Smooth muscle cell (in vitro differentiated cells): ENCODE measurements around the gene EFTUD2. TPM values are rescaled to one million over a fixed set of nuclear protein-coding genes. Genes with fewer than 3 reads are reported as not detected.

Experiments
- DNase-seq: peaks from one replicate; lab custom pipeline; 2025; ENCODE audit not compliant: unreplicated experiment; lab: John Stamatoyannopoulos, UW
- H2AFZ ChIP-seq: fragments of 200-600 bp; sonication (generic); 2 replicates; pipeline ENCODE4 v1.6.0; 2016; ENCODE audit warnings: antibody characterized with exemption, low read depth, mild to moderate bottlenecking
- H3F3A ChIP-seq: fragments of 200-600 bp; sonication (generic); 2 replicates; pipeline ENCODE4 v1.6.0; 2017; ENCODE audit warnings: antibody characterized with exemption, low read depth
- H3K27ac ChIP-seq: fragments of 200-600 bp; sonication (generic); 2 replicates; pipeline ENCODE4 v1.5.1; 2016; ENCODE audit warnings: low read depth, mild to moderate bottlenecking
- H3K27me3 ChIP-seq: fragments of 200-600 bp; sonication (generic); 2 replicates; pipeline ENCODE4 v1.6.1; 2016; ENCODE audit warnings: low read depth, mild to moderate bottlenecking
- H3K36me3 ChIP-seq: fragments of 200-600 bp; sonication (generic); 2 replicates; pipeline ENCODE4 v1.5.1; 2016; ENCODE audit warnings: low read depth
- H3K4me1 ChIP-seq: fragments of 200-600 bp; sonication (generic); 2 replicates; pipeline ENCODE4 v1.5.1; 2016; ENCODE audit warnings: low read depth
- H3K4me2 ChIP-seq: fragments of 200-600 bp; sonication (generic); 2 replicates; pipeline ENCODE4 v1.6.0; 2016; ENCODE audit warnings: mild to moderate bottlenecking
- H3K4me3 ChIP-seq: fragments of 200-600 bp; sonication (generic); 2 replicates; pipeline ENCODE4 v1.5.1; 2016; ENCODE audit warnings: mild to moderate bottlenecking
- H3K79me2 ChIP-seq: fragments of 200-600 bp; sonication (generic); 2 replicates; pipeline ENCODE4 v1.6.0; 2016; ENCODE audit warnings: low read depth, mild to moderate bottlenecking
- H3K9ac ChIP-seq: fragments of 200-600 bp; sonication (generic); 2 replicates; pipeline ENCODE4 v1.6.0; 2016; ENCODE audit warnings: low read depth
- H3K9me3 ChIP-seq: fragments of 200-600 bp; sonication (generic); replicated peaks from 2 replicates; pipeline ENCODE4 v1.5.1; 2016; ENCODE audit warnings: low read depth
- H4K20me1 ChIP-seq: fragments of 200-600 bp; sonication (generic); 2 replicates; pipeline ENCODE4 v1.6.0; 2016; ENCODE audit warnings: low read depth
- WGBS: methylation state at CpG from one replicate; pipeline ENCODE4 v1.1.7; 2016; ENCODE audit warnings: low lambda C conversion rate; 5-methylcytosine and 5-hydroxymethylcytosine counted together
- polyA plus RNA-seq: library from polyadenylated mRNA; unstranded; fragments of >200 nt; fragmentation: Nextera tagmentation; extraction: Ambion mirVana; gene quantifications from 2 replicates; pipeline ENCODE4 v1.2.1, GENCODE V29; 2016
- total RNA-seq: library from RNA; depleted of rRNA; stranded (reverse); fragments of >200 nt; gene quantifications from 2 replicates; pipeline ENCODE4 v1.2.3, GENCODE V29; 2014
- TF ChIP-seq, protein P1 (sequence below): fragments of 200-600 bp; sonication (generic); IDR thresholded peaks from 2 replicates; pipeline ENCODE4 v1.5.1; 2017; ENCODE audit warnings: borderline replicate concordance, mild to moderate bottlenecking, antibody characterized with exemption; ENCODE audit not compliant: insufficient read depth, poor library complexity, severe bottlenecking

The EFTUD2 gene
- total and polyA plus RNA-seq, 2 experiments from 2014 or later = 57.2 to 76.0 TPM

DNA sequence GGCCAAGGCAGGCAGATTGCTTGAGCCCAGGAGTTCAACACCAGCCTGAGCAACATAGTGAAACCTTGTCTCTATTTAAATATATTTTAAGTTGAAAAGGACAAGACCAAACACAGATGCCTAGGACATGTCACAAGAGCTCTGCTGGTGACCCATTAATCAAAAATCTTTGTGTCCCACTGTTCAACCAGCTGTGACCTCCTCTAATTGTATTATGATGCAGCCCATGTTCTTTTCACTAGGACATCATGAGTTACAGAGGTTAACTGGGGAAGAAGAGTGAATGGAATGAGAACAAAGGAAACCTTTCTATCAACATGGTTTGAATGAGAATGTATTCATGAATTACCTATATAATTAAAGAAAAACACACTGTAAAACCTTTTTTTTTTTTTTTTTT is 7.0 kb downstream of the EFTUD2 start:
- peaks cover 58% of the 10 kb centered on the region for H4K20me1 ChIP-seq
- no peak overlapping the region for H3K9ac ChIP-seq
- no peak for DNase-seq
- H3K36me3 ChIP-seq = peaks cover 6% of the 10 kb centered on the region
- H3K4me2 ChIP-seq = no peak overlapping the region
- no peaks in the 10 kb centered on the region for H3K4me1 ChIP-seq
- no peak overlapping the region for H3K27ac ChIP-seq
- H2AFZ ChIP-seq = no peak overlapping the region
- no peak overlapping the region for H3K4me3 ChIP-seq
- TF ChIP-seq, protein P1, sequence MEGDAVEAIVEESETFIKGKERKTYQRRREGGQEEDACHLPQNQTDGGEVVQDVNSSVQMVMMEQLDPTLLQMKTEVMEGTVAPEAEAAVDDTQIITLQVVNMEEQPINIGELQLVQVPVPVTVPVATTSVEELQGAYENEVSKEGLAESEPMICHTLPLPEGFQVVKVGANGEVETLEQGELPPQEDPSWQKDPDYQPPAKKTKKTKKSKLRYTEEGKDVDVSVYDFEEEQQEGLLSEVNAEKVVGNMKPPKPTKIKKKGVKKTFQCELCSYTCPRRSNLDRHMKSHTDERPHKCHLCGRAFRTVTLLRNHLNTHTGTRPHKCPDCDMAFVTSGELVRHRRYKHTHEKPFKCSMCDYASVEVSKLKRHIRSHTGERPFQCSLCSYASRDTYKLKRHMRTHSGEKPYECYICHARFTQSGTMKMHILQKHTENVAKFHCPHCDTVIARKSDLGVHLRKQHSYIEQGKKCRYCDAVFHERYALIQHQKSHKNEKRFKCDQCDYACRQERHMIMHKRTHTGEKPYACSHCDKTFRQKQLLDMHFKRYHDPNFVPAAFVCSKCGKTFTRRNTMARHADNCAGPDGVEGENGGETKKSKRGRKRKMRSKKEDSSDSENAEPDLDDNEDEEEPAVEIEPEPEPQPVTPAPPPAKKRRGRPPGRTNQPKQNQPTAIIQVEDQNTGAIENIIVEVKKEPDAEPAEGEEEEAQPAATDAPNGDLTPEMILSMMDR = no peak
- H3K79me2 ChIP-seq = peaks cover 65% of the 10 kb centered on the region
- no peaks in the 10 kb centered on the region for H3F3A ChIP-seq
- no peaks in the 10 kb centered on the region for H3K9me3 ChIP-seq
- no peaks in the 10 kb centered on the region for H3K27me3 ChIP-seq

DNA sequence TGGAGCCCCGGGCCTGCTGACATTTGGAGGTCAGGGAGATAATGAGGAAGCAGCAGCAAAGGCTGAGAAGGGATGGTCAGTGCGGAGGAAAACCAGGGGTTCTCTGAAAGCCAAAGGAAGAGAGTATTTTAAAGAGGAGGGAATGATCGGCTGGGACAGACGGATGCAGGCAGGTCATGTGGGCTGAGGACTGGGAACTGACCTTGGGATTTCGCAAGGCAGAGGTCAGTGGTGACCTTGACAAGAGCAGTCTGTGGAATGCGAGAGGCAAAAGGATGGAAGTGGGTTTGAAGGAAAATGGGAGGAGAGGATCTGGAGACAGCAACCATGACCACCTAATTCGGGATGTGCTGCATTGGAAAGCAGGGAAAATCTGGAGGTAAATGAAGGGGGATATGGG is 10.2 kb downstream of the EFTUD2 start:
- Histone ChIP-seq H3K9me3 (no peaks in the 10 kb centered on the region), H3K4me1 (no peaks in the 10 kb centered on the region), H4K20me1 (peaks cover 53% of the 10 kb centered on the region), H3K4me3 (no peak overlapping the region), H3K36me3 (peaks cover 9% of the 10 kb centered on the region), H3K27me3 (no peaks in the 10 kb centered on the region), H3K79me2 (peaks cover 37% of the 10 kb centered on the region), H3K27ac (no peak overlapping the region), H3K9ac (no peak overlapping the region), H2AFZ (no peak overlapping the region), H3K4me2 (no peak overlapping the region), H3F3A (no peaks in the 10 kb centered on the region)
- TF ChIP-seq, protein P1 = no peak
- DNase-seq = no peak
- 94% methylated on average over 7 of the region's 7 CpGs for WGBS

DNA sequence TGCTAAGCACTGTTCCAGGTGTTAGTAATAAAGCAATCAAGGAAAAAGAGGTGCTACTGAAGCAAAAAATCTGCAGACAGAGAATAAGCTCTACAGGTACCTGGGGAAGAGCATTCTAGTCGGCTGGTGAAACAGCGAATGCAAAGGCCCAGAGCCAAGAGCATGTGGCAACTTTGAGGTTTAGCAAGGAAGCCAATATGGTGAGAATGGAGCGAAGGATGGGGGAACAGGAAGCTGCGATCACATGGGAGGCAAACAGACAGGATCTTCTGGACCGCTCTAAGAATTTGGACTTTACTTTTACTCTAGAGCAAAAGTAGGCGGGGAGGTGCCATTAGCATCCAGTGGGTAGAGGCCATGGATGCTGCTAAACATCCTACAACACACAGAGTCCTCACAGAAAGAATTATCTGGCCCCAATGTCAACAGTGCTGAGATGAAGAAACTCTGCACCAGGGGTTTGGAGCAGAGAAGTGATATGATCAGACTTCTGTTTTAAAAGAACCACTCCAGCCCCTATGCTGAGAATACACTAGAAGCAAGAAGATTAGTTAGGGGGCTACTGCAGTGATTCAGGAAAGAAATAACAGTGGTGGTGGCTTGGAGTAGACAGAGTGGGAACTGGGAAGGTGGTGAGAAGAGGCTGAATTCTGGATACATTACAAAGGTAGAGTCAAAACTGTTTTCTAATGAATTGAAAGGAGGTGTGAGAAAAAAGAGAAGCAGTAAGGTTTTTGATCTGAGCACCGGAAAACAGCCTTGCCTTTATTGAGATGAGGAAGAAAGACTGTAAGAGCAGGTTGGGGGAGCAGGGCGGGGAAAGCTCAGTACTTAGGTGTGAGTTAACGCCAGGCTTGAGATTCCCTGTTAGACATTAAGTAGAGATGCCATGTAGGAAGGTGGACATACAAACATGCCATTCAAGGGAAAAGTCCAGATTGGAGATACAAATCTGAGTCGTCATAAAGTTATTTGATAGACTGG is 11.0 kb downstream of the EFTUD2 start:
- Histone ChIP-seq H3K9ac (no peak overlapping the region), H3K27me3 (no peaks in the 10 kb centered on the region), H3K4me1 (no peaks in the 10 kb centered on the region), H3F3A (no peaks in the 10 kb centered on the region), H2AFZ (no peak overlapping the region), H3K79me2 (peaks cover 37% of the 10 kb centered on the region), H3K4me2 (no peak overlapping the region), H4K20me1 (peaks cover 53% of the 10 kb centered on the region), H3K27ac (no peak overlapping the region), H3K9me3 (no peaks in the 10 kb centered on the region), H3K36me3 (peaks cover 9% of the 10 kb centered on the region), H3K4me3 (no peak overlapping the region)
- DNase-seq = no peak
- TF ChIP-seq, protein P1 = no peak
- 98% methylated on average over 10 of the region's 10 CpGs for WGBS

DNA sequence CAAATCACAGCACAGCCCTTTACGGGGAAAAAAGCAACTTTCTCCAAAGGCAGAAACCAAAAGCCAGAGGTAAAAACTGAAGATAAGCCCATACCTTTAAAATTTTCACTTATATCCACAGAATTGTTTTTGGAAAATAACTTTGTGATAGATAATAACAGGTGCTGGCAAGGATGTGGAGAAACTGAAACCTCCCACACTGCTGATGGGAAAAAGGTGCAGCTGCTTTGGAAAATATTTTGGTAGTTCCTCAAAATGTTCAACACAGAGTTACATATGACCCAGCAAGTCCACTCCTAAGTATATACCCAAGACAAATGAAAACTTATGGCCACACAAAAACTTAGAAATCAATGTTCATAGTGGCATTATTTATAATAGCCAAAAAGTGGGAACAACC is 12.2 kb downstream of the EFTUD2 start:
- H2AFZ ChIP-seq = no peak overlapping the region
- no peaks in the 10 kb centered on the region for H3F3A ChIP-seq
- H3K9ac ChIP-seq = no peak overlapping the region
- peaks cover 17% of the 10 kb centered on the region for H3K36me3 ChIP-seq
- H3K79me2 ChIP-seq = peaks cover 31% of the 10 kb centered on the region
- no peaks in the 10 kb centered on the region for H3K4me1 ChIP-seq
- no peak overlapping the region for H3K4me2 ChIP-seq
- TF ChIP-seq, protein P1 = no peak
- H3K9me3 ChIP-seq = no peaks in the 10 kb centered on the region
- H3K27me3 ChIP-seq = no peaks in the 10 kb centered on the region
- 100% methylated on average over 1 of the region's 1 CpG for WGBS
- no peak overlapping the region for H3K27ac ChIP-seq
- no peak for DNase-seq
- H3K4me3 ChIP-seq = no peak overlapping the region
- H4K20me1 ChIP-seq = peaks cover 53% of the 10 kb centered on the region
